Uterus (tissue), 2 donors: ENCODE results near the gene MTG2.

Source experiments
- CTCF ChIP-seq, 4 experiments: fragments of 200-600 bp in 2 of 4; fragments of 450-650 bp in 2 of 4; sonication (generic) in 2 of 4; IDR thresholded peaks; one replicate each; pipeline ENCODE4 v1.5.1; 2016 to 2019; ENCODE audit warnings: antibody characterized with exemption in 4 of 4, mild to moderate bottlenecking in 2 of 4, moderate library complexity in 1 of 4
- POLR2A ChIP-seq, 2 donors: fragments of 450-650 bp; IDR thresholded peaks; one replicate each; pipeline ENCODE4 v1.6.1; 2016; ENCODE audit warnings: antibody characterized with exemption in 2 of 2, mild to moderate bottlenecking in 1 of 2, moderate library complexity in 1 of 2

- TF ChIP-seq CTCF (IDR thresholded peaks at IDR 0.05) = no peak
- no peak for TF ChIP-seq POLR2A (IDR thresholded peaks at IDR 0.05)
These were observed 26.2 kb downstream of the MTG2 start for GRCh38 chr20:62208795-62209755.
